ENCODE measurements around the gene ZIC2. TPM values are rescaled to one million over a fixed set of nuclear protein-coding genes. Genes with fewer than 3 reads are reported as not detected.

ZIC2 gene
- total and polyA plus RNA-seq, 2 of the 8 experiments (the other 6 are each of a cell fraction or from before 2014, with no cell fraction given): 53.2 to 372 TPM

DNA sequence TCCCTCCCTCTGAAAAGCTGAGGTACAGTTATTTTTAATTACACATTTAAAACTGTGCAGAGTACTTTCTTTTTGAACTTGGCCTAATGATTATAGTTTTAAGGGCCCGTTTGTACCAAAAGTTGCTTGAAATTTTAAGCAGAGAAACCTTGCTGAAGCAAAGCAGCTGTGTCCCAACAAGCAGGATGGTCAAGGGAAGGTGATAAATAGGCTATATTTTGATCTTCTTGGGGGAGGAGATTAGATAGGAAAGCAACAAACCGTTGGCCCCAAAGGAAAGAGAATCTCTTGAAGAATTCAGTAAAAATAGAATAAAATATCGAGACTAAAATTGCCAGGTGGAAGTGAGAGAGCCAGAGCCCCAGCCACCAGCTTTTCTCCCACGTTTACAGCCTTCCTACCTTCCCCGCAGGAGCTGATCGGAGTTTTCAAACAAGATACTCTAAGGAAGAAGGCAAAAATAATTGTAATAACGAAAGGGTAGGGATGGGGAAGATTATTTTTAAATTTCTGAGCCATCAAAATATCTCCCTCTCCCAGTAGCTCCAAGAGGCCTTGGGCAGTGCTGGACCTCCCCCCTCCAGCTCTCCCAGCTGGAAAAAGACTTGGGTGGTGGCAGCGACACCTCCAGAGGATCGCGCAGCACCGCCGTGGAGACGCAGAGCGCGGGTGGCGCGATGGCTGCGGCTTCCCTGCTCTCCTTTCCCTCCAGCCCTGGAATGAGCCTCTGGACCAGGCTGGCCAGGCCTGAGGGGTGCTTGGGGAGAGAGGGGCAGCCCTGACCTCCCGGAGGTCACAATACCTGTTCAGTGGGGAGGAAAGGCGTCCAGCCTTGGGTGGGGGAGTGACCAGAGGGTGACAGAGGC is 5.8 kb downstream of the ZIC2 start (continued):
- TF ChIP-seq, protein P1, sequence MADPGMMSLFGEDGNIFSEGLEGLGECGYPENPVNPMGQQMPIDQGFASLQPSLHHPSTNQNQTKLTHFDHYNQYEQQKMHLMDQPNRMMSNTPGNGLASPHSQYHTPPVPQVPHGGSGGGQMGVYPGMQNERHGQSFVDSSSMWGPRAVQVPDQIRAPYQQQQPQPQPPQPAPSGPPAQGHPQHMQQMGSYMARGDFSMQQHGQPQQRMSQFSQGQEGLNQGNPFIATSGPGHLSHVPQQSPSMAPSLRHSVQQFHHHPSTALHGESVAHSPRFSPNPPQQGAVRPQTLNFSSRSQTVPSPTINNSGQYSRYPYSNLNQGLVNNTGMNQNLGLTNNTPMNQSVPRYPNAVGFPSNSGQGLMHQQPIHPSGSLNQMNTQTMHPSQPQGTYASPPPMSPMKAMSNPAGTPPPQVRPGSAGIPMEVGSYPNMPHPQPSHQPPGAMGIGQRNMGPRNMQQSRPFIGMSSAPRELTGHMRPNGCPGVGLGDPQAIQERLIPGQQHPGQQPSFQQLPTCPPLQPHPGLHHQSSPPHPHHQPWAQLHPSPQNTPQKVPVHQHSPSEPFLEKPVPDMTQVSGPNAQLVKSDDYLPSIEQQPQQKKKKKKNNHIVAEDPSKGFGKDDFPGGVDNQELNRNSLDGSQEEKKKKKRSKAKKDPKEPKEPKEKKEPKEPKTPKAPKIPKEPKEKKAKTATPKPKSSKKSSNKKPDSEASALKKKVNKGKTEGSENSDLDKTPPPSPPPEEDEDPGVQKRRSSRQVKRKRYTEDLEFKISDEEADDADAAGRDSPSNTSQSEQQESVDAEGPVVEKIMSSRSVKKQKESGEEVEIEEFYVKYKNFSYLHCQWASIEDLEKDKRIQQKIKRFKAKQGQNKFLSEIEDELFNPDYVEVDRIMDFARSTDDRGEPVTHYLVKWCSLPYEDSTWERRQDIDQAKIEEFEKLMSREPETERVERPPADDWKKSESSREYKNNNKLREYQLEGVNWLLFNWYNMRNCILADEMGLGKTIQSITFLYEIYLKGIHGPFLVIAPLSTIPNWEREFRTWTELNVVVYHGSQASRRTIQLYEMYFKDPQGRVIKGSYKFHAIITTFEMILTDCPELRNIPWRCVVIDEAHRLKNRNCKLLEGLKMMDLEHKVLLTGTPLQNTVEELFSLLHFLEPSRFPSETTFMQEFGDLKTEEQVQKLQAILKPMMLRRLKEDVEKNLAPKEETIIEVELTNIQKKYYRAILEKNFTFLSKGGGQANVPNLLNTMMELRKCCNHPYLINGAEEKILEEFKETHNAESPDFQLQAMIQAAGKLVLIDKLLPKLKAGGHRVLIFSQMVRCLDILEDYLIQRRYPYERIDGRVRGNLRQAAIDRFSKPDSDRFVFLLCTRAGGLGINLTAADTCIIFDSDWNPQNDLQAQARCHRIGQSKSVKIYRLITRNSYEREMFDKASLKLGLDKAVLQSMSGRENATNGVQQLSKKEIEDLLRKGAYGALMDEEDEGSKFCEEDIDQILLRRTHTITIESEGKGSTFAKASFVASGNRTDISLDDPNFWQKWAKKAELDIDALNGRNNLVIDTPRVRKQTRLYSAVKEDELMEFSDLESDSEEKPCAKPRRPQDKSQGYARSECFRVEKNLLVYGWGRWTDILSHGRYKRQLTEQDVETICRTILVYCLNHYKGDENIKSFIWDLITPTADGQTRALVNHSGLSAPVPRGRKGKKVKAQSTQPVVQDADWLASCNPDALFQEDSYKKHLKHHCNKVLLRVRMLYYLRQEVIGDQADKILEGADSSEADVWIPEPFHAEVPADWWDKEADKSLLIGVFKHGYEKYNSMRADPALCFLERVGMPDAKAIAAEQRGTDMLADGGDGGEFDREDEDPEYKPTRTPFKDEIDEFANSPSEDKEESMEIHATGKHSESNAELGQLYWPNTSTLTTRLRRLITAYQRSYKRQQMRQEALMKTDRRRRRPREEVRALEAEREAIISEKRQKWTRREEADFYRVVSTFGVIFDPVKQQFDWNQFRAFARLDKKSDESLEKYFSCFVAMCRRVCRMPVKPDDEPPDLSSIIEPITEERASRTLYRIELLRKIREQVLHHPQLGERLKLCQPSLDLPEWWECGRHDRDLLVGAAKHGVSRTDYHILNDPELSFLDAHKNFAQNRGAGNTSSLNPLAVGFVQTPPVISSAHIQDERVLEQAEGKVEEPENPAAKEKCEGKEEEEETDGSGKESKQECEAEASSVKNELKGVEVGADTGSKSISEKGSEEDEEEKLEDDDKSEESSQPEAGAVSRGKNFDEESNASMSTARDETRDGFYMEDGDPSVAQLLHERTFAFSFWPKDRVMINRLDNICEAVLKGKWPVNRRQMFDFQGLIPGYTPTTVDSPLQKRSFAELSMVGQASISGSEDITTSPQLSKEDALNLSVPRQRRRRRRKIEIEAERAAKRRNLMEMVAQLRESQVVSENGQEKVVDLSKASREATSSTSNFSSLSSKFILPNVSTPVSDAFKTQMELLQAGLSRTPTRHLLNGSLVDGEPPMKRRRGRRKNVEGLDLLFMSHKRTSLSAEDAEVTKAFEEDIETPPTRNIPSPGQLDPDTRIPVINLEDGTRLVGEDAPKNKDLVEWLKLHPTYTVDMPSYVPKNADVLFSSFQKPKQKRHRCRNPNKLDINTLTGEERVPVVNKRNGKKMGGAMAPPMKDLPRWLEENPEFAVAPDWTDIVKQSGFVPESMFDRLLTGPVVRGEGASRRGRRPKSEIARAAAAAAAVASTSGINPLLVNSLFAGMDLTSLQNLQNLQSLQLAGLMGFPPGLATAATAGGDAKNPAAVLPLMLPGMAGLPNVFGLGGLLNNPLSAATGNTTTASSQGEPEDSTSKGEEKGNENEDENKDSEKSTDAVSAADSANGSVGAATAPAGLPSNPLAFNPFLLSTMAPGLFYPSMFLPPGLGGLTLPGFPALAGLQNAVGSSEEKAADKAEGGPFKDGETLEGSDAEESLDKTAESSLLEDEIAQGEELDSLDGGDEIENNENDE (IDR thresholded peaks at IDR 0.05; ENCODE audit: insufficient replicate concordance, low read length): peak; percentile 36
- TF ChIP-seq SP4 (IDR thresholded peaks at IDR 0.05; ENCODE audit: low read length) (0 out of 2 replicates have a peak, but pooled peaks have one; percentile 52), FOSL1 (IDR thresholded peaks at IDR 0.05; ENCODE audit: insufficient read depth, low read depth, low read length) (no peak), SIN3A (conservative IDR thresholded peaks at IDR 0.05 in 1 of 2, IDR thresholded peaks at IDR 0.05 in 1 of 2; ENCODE audit: low read depth in 1 of 2, low read length in 2 of 2) (peak in 1 of 2 experiments; percentile 28; a peak in 2 of 4 replicates), GTF2F1 (IDR thresholded peaks at IDR 0.05; ENCODE audit: borderline replicate concordance, low read depth, low read length) (no peak), ASH2L (IDR thresholded peaks at IDR 0.05; ENCODE audit: low read length) (no peak), KDM1A (IDR thresholded peaks at IDR 0.05; ENCODE audit: borderline replicate concordance, low read length) (no peak), POLR2AphosphoS5 (IDR thresholded peaks at IDR 0.05; ENCODE audit: low read depth, low read length) (peak; percentile 89; the same call in 1 of the 2 replicates)
